ENCODE results near the gene NSMF. TPM values are rescaled to one million over a fixed set of nuclear protein-coding genes. Genes with fewer than 3 reads are reported as not detected.

NSMF gene, protein sequence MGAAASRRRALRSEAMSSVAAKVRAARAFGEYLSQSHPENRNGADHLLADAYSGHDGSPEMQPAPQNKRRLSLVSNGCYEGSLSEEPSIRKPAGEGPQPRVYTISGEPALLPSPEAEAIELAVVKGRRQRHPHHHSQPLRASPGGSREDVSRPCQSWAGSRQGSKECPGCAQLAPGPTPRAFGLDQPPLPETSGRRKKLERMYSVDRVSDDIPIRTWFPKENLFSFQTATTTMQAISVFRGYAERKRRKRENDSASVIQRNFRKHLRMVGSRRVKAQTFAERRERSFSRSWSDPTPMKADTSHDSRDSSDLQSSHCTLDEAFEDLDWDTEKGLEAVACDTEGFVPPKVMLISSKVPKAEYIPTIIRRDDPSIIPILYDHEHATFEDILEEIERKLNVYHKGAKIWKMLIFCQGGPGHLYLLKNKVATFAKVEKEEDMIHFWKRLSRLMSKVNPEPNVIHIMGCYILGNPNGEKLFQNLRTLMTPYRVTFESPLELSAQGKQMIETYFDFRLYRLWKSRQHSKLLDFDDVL
- 50.1 and 60.0 TPM in 2 replicates for total RNA-seq (2013; cell fraction: nucleolus; rRNA removed)
- total RNA-seq (2014; rRNA removed): 18.8 and 23.1 TPM in 2 replicates
- total RNA-seq (2014; rRNA removed; fragmentation: Illumina TruSeq; extraction: Trizol): 12.1 and 14.1 TPM in 2 replicates
- 35.1 and 37.2 TPM in 2 replicates for total RNA-seq (2021)
- 6.2 TPM for polyA plus RNA-seq (2011; ENCODE audit: low read depth)
- 17.9 and 26.2 TPM in 2 replicates for polyA plus RNA-seq (2011; rRNA removed)
- polyA plus RNA-seq (2011; cell fraction: cytosol; rRNA removed): 29.2 and 44.8 TPM in 2 replicates
- 188 and 208 TPM in 2 replicates for polyA plus RNA-seq (2011; cell fraction: nucleus; rRNA removed)
- polyA plus RNA-seq (2012): 21.6 and 25.4 TPM in 2 replicates
- 12.8 and 13.3 TPM in 2 replicates for polyA plus RNA-seq (2014; fragmentation: Illumina TruSeq; extraction: Trizol)
- under 1 TPM; 0.13 to 0.51 TPM for polyA plus RNA-seq (2014; fragmentation: Nextera tagmentation; extraction: Ambion mirVana)
- polyA plus RNA-seq (2014; rRNA removed): 44.3 and 47.1 TPM in 2 replicates
- polyA plus RNA-seq (2016; fragmentation: Nextera tagmentation; extraction: Ambion mirVana): 1 to 10 TPM; 1.4 to 8.9 TPM
- polyA minus RNA-seq (2011; rRNA and poly(A)+ RNA removed): 17.3 and 26.8 TPM in 2 replicates
- polyA minus RNA-seq (2011; cell fraction: cytosol; rRNA and poly(A)+ RNA removed): 10.3 and 12.6 TPM in 2 replicates
- polyA minus RNA-seq (2011; cell fraction: nucleus; rRNA and poly(A)+ RNA removed): 37.8 and 43.1 TPM in 2 replicates
- Bru-seq, nascent RNA: percentile 58 among the genes with signal in this experiment
- percentile 69 among the genes with signal in this experiment for BruChase-seq, experiment 1, labeled RNA remaining after a 6-hour chase
- BruChase-seq, experiment 2, labeled RNA remaining after a 2-hour chase: percentile 62 among the genes with signal in this experiment
- long read RNA-seq, experiment 1, partial matches to known transcripts: 2 of 2 reads
- long read RNA-seq, experiment 1, other reads (novel, unspliced or antisense): 0 of 2 reads
- long read RNA-seq, experiment 2: 0 reads

DNA sequence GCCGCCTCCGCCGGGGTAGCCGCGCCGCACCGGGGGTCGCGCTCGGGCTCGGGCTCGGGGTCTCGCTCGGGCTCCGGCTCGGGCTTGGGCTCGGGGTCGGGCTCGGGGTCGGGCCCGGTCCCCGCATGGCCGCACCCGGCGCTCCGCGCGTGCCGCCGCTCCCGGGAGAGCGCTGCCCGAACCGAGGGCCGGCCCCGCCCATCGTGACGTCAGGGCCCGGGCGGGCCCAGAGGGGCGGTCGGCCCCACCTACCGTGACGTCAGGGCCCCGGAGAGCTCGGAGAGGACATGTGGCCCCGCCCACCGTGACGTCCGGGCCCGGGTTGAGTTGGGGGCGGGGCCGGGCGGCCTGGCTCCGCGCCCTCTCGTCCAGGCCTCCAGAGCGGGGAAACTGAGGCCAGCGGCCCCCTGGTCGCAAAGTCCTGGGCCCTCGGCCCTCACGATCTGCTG lies at the start of gene NSMF:
TSS of gene NSMF (minus strand) at position 183 of the 449 bp plus-strand sequence. CDS start 232 bp downstream, outside the sequence.
- ATAC-seq: peak; percentile 66
- SMC1A ChIA-PET (ENCODE audit: uncharacterized antibody, unreplicated experiment): no interaction called here
- RAD21 ChIA-PET (ENCODE audit: unreplicated experiment): no interaction called here
- intact Hi-C loops (cut with micrococcal nuclease; ENCODE audit: unreplicated experiment) (no loop called here), in situ Hi-C loops (cut with MboI) (no loop called here)
- Histone ChIP-seq H3K79me2 (ENCODE audit: control insufficient read depth, insufficient read depth, low read length) (peaks cover 9% of the 10 kb centered on the region), H2AFZ (ENCODE audit: control insufficient read depth, low read depth, low read length) (peak within 1 kb of the TSS; percentile 89), H3K4me1 (ENCODE audit: control insufficient read depth, insufficient read depth, low read length) (peaks cover 35% of the 10 kb centered on the region), H3K36me3 (ENCODE audit: control insufficient read depth in 2 of 2, insufficient read depth in 2 of 2, low read length in 1 of 2) (no peaks in the 10 kb centered on the region), H3K27ac (ENCODE audit: control insufficient read depth, insufficient read depth) (peak within 1 kb of the TSS; percentile 61), H3K9ac (ENCODE audit: control insufficient read depth, insufficient read depth, low read length) (peak within 1 kb of the TSS; percentile 76), H3K27me3 (replicated peaks in 1 of 2; ENCODE audit: control insufficient read depth in 2 of 2, insufficient read depth in 2 of 2, low read length in 1 of 2) (no peaks in the 10 kb centered on the region), H4K20me1 (ENCODE audit: control insufficient read depth, insufficient read depth) (no peaks in the 10 kb centered on the region), H3K9me3 (replicated peaks; ENCODE audit: control insufficient read depth, insufficient read depth, low read length) (no peaks in the 10 kb centered on the region), H3K4me2 (ENCODE audit: control insufficient read depth, insufficient read depth) (peak within 1 kb of the TSS; percentile 98), H3K4me3 (peak within 1 kb of the TSS; percentile 90)
- BruUV-seq (replicated peaks): no TSS peak
- POLR2A ChIA-PET: interaction anchor here (0.5 to 1.0 kb wide), 3 partner anchors 72 to 308 kb away, joined by 3 to 5 read pairs (median 4); no protein-coding TSS in a partner anchor
- FAIRE-seq: peak; percentile 78
- DNase-seq (ENCODE audit: low read depth, low spot score): no peak
- under 1% methylated on average over 27 of the region's 62 CpGs for WGBS (ENCODE audit: insufficient coverage, insufficient replicate concordance, low lambda C conversion rate, missing lambda C conversion rate)
- CTCF ChIA-PET: interaction anchor here (1.0 to 1.3 kb wide), 3 partner anchors 13 to 157 kb away, joined by 3 to 6 read pairs (median 4); partner anchors contain the start of gene NRARP
- TF ChIP-seq TCF3 (IDR thresholded peaks at IDR 0.05; ENCODE audit: borderline replicate concordance, insufficient read depth, low read depth, low read length) (no peak), NFYB (IDR thresholded peaks at IDR 0.05; ENCODE audit: insufficient read depth, low read depth, low read length) (0 out of 2 replicates have a peak, but pooled peaks have one; percentile 12), POU2F2 (IDR thresholded peaks at IDR 0.05; ENCODE audit: borderline replicate concordance, low read depth, low read length) (no peak), BCL11A (IDR thresholded peaks at IDR 0.05; ENCODE audit: low read depth, low read length) (no peak), ZNF274 (IDR thresholded peaks at IDR 0.05; ENCODE audit: insufficient read depth, insufficient read length) (no peak), POLR2AphosphoS5 (IDR thresholded peaks at IDR 0.05; ENCODE audit: low read length) (peak; percentile 39; the same call in 1 of the 2 replicates), HDAC2 (IDR thresholded peaks at IDR 0.05) (no peak), BHLHE40 (IDR thresholded peaks at IDR 0.05; ENCODE audit: borderline replicate concordance in 1 of 2, low read depth in 2 of 2, low read length in 1 of 2) (peak; percentile 67 to 96; a peak in 3 of 4 replicates)
- TF ChIP-seq, protein P1, sequence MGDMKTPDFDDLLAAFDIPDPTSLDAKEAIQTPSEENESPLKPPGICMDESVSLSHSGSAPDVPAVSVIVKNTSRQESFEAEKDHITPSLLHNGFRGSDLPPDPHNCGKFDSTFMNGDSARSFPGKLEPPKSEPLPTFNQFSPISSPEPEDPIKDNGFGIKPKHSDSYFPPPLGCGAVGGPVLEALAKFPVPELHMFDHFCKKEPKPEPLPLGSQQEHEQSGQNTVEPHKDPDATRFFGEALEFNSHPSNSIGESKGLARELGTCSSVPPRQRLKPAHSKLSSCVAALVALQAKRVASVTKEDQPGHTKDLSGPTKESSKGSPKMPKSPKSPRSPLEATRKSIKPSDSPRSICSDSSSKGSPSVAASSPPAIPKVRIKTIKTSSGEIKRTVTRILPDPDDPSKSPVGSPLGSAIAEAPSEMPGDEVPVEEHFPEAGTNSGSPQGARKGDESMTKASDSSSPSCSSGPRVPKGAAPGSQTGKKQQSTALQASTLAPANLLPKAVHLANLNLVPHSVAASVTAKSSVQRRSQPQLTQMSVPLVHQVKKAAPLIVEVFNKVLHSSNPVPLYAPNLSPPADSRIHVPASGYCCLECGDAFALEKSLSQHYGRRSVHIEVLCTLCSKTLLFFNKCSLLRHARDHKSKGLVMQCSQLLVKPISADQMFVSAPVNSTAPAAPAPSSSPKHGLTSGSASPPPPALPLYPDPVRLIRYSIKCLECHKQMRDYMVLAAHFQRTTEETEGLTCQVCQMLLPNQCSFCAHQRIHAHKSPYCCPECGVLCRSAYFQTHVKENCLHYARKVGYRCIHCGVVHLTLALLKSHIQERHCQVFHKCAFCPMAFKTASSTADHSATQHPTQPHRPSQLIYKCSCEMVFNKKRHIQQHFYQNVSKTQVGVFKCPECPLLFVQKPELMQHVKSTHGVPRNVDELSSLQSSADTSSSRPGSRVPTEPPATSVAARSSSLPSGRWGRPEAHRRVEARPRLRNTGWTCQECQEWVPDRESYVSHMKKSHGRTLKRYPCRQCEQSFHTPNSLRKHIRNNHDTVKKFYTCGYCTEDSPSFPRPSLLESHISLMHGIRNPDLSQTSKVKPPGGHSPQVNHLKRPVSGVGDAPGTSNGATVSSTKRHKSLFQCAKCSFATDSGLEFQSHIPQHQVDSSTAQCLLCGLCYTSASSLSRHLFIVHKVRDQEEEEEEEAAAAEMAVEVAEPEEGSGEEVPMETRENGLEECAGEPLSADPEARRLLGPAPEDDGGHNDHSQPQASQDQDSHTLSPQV (IDR thresholded peaks at IDR 0.05): no peak
- TF ChIP-seq, protein P2, sequence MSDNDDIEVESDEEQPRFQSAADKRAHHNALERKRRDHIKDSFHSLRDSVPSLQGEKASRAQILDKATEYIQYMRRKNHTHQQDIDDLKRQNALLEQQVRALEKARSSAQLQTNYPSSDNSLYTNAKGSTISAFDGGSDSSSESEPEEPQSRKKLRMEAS (IDR thresholded peaks at IDR 0.05; ENCODE audit: low read depth, low read length): 0 out of 2 replicates have a peak, but pooled peaks have one; percentile 11
